Liver (tissue), 9 donors: ENCODE measurements around the gene ST3GAL5. TPM values are rescaled to one million over a fixed set of nuclear protein-coding genes. Genes with fewer than 3 reads are reported as not detected.

Experiments used
- DNase-seq: peaks from one replicate; pipeline ENCODE4 v3.0.0-alpha.2; 2017; ENCODE audit warnings: low spot score
- H3K27ac ChIP-seq, 2 donors: one replicate each; pipeline ENCODE4 v1.7.0; 2013; ENCODE audit warnings: inconsistent platforms in 2 of 2, low read length in 2 of 2, control low read depth in 1 of 2, low read depth in 1 of 2, mild to moderate bottlenecking in 1 of 2
- H3K27me3 ChIP-seq, 4 donors: one replicate each; pipeline versions ENCODE4 v1.6.1 to v1.7.0; 2013; ENCODE audit warnings: low read length in 3 of 4, inconsistent platforms in 1 of 4, mild to moderate bottlenecking in 1 of 4, moderate library complexity in 1 of 4; ENCODE audit not compliant: control insufficient read depth in 4 of 4, insufficient read depth in 4 of 4
- H3K36me3 ChIP-seq, 4 donors: one replicate each; pipeline versions ENCODE4 v1.6.1 to v1.7.0; 2013; ENCODE audit warnings: low read length in 3 of 4, mild to moderate bottlenecking in 3 of 4, low read depth in 1 of 4, moderate library complexity in 1 of 4; ENCODE audit not compliant: control insufficient read depth in 4 of 4, insufficient read depth in 3 of 4
- H3K4me1 ChIP-seq, 4 donors: one replicate each; pipeline versions ENCODE4 v1.6.1 to v1.7.0; 2013; ENCODE audit warnings: low read length in 3 of 4, mild to moderate bottlenecking in 3 of 4, moderate library complexity in 1 of 4; ENCODE audit not compliant: control insufficient read depth in 4 of 4, insufficient read depth in 4 of 4
- H3K4me3 ChIP-seq, 3 donors: one replicate each; pipeline versions ENCODE4 v1.6.1 to v1.7.0; 2013; ENCODE audit warnings: low read length in 3 of 3, control low read depth in 1 of 3, low read depth in 1 of 3, mild to moderate bottlenecking in 1 of 3
- H3K9ac ChIP-seq, 2 donors: one replicate each; pipeline ENCODE4 v1.7.0; 2013; ENCODE audit warnings: low read length in 2 of 2, mild to moderate bottlenecking in 2 of 2, moderate library complexity in 2 of 2, control low read depth in 1 of 2, low read depth in 1 of 2
- H3K9me3 ChIP-seq, 4 donors: one replicate each; pipeline versions ENCODE4 v1.6.1 to v1.7.0; 2013; ENCODE audit warnings: low read length in 3 of 4; ENCODE audit not compliant: control insufficient read depth in 4 of 4
- ATF3 ChIP-seq: IDR thresholded peaks from 2 replicates; pipeline ENCODE4 v1.6.1; 2016; ENCODE audit warnings: antibody characterized with exemption
- CTCF ChIP-seq: fragments of 150-350 bp; IDR thresholded peaks from 2 replicates; pipeline ENCODE4 v1.5.1; 2017; ENCODE audit warnings: improper control_type of control experiment, low read depth, low read length; ENCODE audit not compliant: missing input control
- EGR1 ChIP-seq, 2 donors: IDR thresholded peaks; 2 replicates each; pipeline ENCODE4 v1.6.1; 2016 to 2018; ENCODE audit warnings: antibody characterized with exemption in 2 of 2, low read depth in 2 of 2
- FOXA1 ChIP-seq: IDR thresholded peaks from 2 replicates; pipeline ENCODE4 v1.6.1; 2016; ENCODE audit warnings: antibody characterized with exemption
- FOXA2 ChIP-seq: IDR thresholded peaks from 2 replicates; pipeline ENCODE4 v1.6.1; 2016; ENCODE audit warnings: antibody characterized with exemption
- GABPA ChIP-seq, 2 donors: IDR thresholded peaks in 1 of 2; conservative IDR thresholded peaks in 1 of 2; 2 replicates each; pipeline ENCODE4 v1.6.1; 2016; ENCODE audit warnings: antibody characterized with exemption in 2 of 2, mild to moderate bottlenecking in 1 of 2, moderate library complexity in 1 of 2
- HNF4A ChIP-seq, 2 donors: conservative IDR thresholded peaks; 2 replicates each; pipeline ENCODE4 v1.6.1; 2016; ENCODE audit warnings: antibody characterized with exemption in 2 of 2, mild to moderate bottlenecking in 2 of 2
- HNF4G ChIP-seq: IDR thresholded peaks from 2 replicates; pipeline ENCODE4 v1.6.1; 2016; ENCODE audit warnings: antibody characterized with exemption
- JUND ChIP-seq, 2 donors: IDR thresholded peaks; 2 replicates each; pipeline ENCODE4 v1.6.1; 2016; ENCODE audit warnings: antibody characterized with exemption in 2 of 2
- MAX ChIP-seq: IDR thresholded peaks from 2 replicates; pipeline ENCODE4 v1.6.1; 2016; ENCODE audit warnings: antibody characterized with exemption
- NR2F2 ChIP-seq: IDR thresholded peaks from 2 replicates; pipeline ENCODE4 v1.6.1; 2016; ENCODE audit warnings: antibody characterized with exemption
- RAD21 ChIP-seq, 2 donors: IDR thresholded peaks; 2 replicates each; pipeline ENCODE4 v1.6.1; 2016; ENCODE audit warnings: antibody characterized with exemption in 2 of 2, mild to moderate bottlenecking in 2 of 2
- REST ChIP-seq: IDR thresholded peaks from 2 replicates; pipeline ENCODE4 v1.6.1; 2016; ENCODE audit warnings: antibody characterized with exemption, mild to moderate bottlenecking
- RXRA ChIP-seq, 2 donors: IDR thresholded peaks; 2 replicates each; pipeline ENCODE4 v1.6.1; 2017 to 2018; ENCODE audit warnings: antibody characterized with exemption in 2 of 2, mild to moderate bottlenecking in 1 of 2
- SP1 ChIP-seq: IDR thresholded peaks from 2 replicates; pipeline ENCODE4 v1.6.1; 2018; ENCODE audit warnings: antibody characterized with exemption, mild to moderate bottlenecking
- TAF1 ChIP-seq: conservative IDR thresholded peaks from 2 replicates; pipeline ENCODE4 v1.6.1; 2016; ENCODE audit warnings: antibody characterized with exemption, mild to moderate bottlenecking
- YY1 ChIP-seq: IDR thresholded peaks from 2 replicates; pipeline ENCODE4 v1.6.1; 2016; ENCODE audit warnings: antibody characterized with exemption, mild to moderate bottlenecking
- ZBTB33 ChIP-seq: IDR thresholded peaks from 2 replicates; pipeline ENCODE4 v1.6.1; 2016; ENCODE audit warnings: antibody characterized with exemption
- WGBS: extraction: QIAGEN DNeasy Blood & Tissue Kit; methylation state at CpG from one replicate; pipeline ENCODE4 v1.1.7; 2013; 5-methylcytosine and 5-hydroxymethylcytosine counted together
- polyA plus RNA-seq, 2 donors: library from polyadenylated mRNA; stranded (reverse) in 1 of 2; unstranded in 1 of 2; fragments of 200-250 nt in 1 of 2; fragments of >200 nt in 1 of 2; fragmentation: Nextera tagmentation in 1 of 2; extraction: Ambion mirVana in 1 of 2; gene quantifications; one replicate each; pipeline versions ENCODE4 v1.2.1 to v1.2.3, GENCODE V29; 2013 to 2015
- total RNA-seq, 2 donors: library from RNA; depleted of rRNA; stranded (reverse); fragments of >200 nt; gene quantifications; one replicate each; pipeline ENCODE4 v1.2.3, GENCODE V29; 2014
- donor health status: healthy.
- donor health status: healthy.
- donor health status: healthy.
- donor health status: healthy.
- donor health status: healthy.

Gene ST3GAL5
- total and polyA plus RNA-seq, 4 donors: 4.5 to 17.0 (median 9.0) TPM

GRCh38 chr2:85794491-85795121, 94.2 kb downstream of the ST3GAL5 start (continued):
- TF ChIP-seq ZBTB33 (no peak), JUND (IDR thresholded peaks at IDR 0.05) (no peak), NR2F2 (no peak), FOXA2 (no peak), MAX (no peak), HNF4A (conservative IDR thresholded peaks at IDR 0.05) (no peak)

GRCh38 chr2:85794038-85794441, 94.8 kb downstream of the ST3GAL5 start:
- Histone ChIP-seq H3K27me3 (no peaks in the 10 kb centered on the region), H3K9ac (peak overlapping the region in 1 of 2 donors; percentile 16), H3K4me1 (peaks cover 19 to 49% (median 33%) of the 10 kb centered on the region in 4 donors), H3K36me3 (no peaks in the 10 kb centered on the region), H3K27ac (peak overlapping the region; percentile 72 to 80), H3K9me3 (no peaks in the 10 kb centered on the region), H3K4me3 (no peak overlapping the region)
- WGBS: 62% methylated on average over 3 of the region's 3 CpGs
- no peak for DNase-seq
- TF ChIP-seq FOXA2: peak; percentile 57
- TF ChIP-seq EGR1 (IDR thresholded peaks at IDR 0.05; ENCODE audit: low read depth in 2 of 2): no peak
- peak in 1 of 2 donors; percentile 29 for TF ChIP-seq RAD21 (IDR thresholded peaks at IDR 0.05)
- TF ChIP-seq RXRA (IDR thresholded peaks at IDR 0.05): peak; percentile 82 to 89
- TF ChIP-seq TAF1: no peak
- no peak for TF ChIP-seq HNF4G
- TF ChIP-seq SP1: peak; percentile 80
- TF ChIP-seq FOXA1: no peak
- TF ChIP-seq GABPA (IDR thresholded peaks at IDR 0.05 in 1 of 2, conservative IDR thresholded peaks at IDR 0.05 in 1 of 2): peak in 1 of 2 donors; percentile 41
- TF ChIP-seq JUND (IDR thresholded peaks at IDR 0.05): peak in 1 of 2 donors; percentile 24
- no peak for TF ChIP-seq ATF3
- peak; percentile 49 for TF ChIP-seq MAX
- TF ChIP-seq YY1: peak; percentile 60
- peak; percentile 64 to 77 for TF ChIP-seq HNF4A (conservative IDR thresholded peaks at IDR 0.05)
- no peak for TF ChIP-seq NR2F2
- TF ChIP-seq CTCF: no peak
- TF ChIP-seq ZBTB33: no peak
- no peak for TF ChIP-seq REST
